ENCODE results near the gene PFDN1. TPM values are rescaled to one million over a fixed set of nuclear protein-coding genes. Genes with fewer than 3 reads are reported as not detected.

The PFDN1 gene
- total and polyA plus RNA-seq, 10 of the 15 experiments (the other 5 are each of a cell fraction or from before 2014, with no cell fraction given): 62.9 to 193 (median 102) TPM

DNA sequence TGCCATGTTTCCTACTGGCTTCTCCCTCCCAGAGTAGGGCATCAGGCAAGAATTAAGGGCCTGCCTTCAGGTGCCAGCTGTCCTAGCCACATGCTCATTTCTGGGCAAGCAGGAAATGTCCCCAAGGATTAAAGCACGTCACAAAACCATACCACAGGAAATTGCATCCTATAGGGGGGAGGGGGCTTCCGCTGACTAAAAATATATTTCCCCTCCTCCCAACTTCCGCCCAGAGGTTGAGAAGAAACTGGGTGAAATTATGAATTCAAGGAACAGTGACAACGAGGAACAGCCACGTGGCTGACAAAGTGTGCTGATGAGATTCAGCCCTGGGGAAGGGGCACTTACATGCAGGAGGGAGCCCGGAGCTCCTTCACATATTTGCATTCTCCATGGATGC lies 39.4 kb upstream of the PFDN1 start (continued):
- TF ChIP-seq PRDM15 (CRISPR knock-in tag; IDR thresholded peaks at IDR 0.05) (0 out of 2 replicates have a peak, but pooled peaks have one; percentile 16), MEF2A (IDR thresholded peaks at IDR 0.05; ENCODE audit: insufficient read depth, low read depth, low read length) (peak; percentile 68), RB1 (IDR thresholded peaks at IDR 0.05; ENCODE audit: borderline replicate concordance) (no peak), DPF2 (IDR thresholded peaks at IDR 0.05) (0 out of 2 replicates have a peak, but pooled peaks have one; percentile 24), HCFC1 (IDR thresholded peaks at IDR 0.05; ENCODE audit: low read length) (no peak), BRCA1 (IDR thresholded peaks at IDR 0.05; ENCODE audit: low read depth, low read length) (no peak), RELA (IDR thresholded peaks at IDR 0.05; ENCODE audit: borderline replicate concordance, partially characterized antibody) (no peak), ETV6 (conservative IDR thresholded peaks at IDR 0.05 in 1 of 2, IDR thresholded peaks at IDR 0.05 in 1 of 2; ENCODE audit: borderline replicate concordance in 1 of 2, low read depth in 1 of 2) (peak in 1 of 2 experiments; percentile 85; a peak in 2 of 4 replicates), NFYA (IDR thresholded peaks at IDR 0.05; ENCODE audit: borderline replicate concordance, low read depth, low read length) (no peak), GABPA (IDR thresholded peaks at IDR 0.05; ENCODE audit: low read depth) (peak; percentile 70)
